ENCODE measurements around the gene PRKAG2.

GRCh38 chr7:151904270-151904669 lies 27.4 kb upstream of the PRKAG2 start:
- TF ChIP-seq, protein P1, sequence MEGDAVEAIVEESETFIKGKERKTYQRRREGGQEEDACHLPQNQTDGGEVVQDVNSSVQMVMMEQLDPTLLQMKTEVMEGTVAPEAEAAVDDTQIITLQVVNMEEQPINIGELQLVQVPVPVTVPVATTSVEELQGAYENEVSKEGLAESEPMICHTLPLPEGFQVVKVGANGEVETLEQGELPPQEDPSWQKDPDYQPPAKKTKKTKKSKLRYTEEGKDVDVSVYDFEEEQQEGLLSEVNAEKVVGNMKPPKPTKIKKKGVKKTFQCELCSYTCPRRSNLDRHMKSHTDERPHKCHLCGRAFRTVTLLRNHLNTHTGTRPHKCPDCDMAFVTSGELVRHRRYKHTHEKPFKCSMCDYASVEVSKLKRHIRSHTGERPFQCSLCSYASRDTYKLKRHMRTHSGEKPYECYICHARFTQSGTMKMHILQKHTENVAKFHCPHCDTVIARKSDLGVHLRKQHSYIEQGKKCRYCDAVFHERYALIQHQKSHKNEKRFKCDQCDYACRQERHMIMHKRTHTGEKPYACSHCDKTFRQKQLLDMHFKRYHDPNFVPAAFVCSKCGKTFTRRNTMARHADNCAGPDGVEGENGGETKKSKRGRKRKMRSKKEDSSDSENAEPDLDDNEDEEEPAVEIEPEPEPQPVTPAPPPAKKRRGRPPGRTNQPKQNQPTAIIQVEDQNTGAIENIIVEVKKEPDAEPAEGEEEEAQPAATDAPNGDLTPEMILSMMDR (IDR thresholded peaks at IDR 0.05): no peak
- TF ChIP-seq POLR2A (IDR thresholded peaks at IDR 0.05): no peak
- TF ChIP-seq POLR2AphosphoS5 (IDR thresholded peaks at IDR 0.05): no peak

Data from breast epithelium (tissue), 3 donors.